Trophoblast cell (in vitro differentiated cells and primary cell): ENCODE measurements around the gene UBAC2.
"Not testable (repeated sequence)": the region's sequence is repeated elsewhere in the genome, so short reads cannot be mapped to it uniquely, and the experiment has no call there.

Experiments used
- DNase-seq, 2 donors: peaks; one replicate each; pipeline ENCODE4 v3.0.0-alpha.2; 2016
- H2AFZ ChIP-seq: 2 replicates; pipeline ENCODE4 v1.6.1; 2013; ENCODE audit warnings: low read length, moderate library complexity, mild to moderate bottlenecking; ENCODE audit not compliant: insufficient read depth, poor library complexity
- H2AK5ac ChIP-seq: 2 replicates; pipeline ENCODE4 v1.6.1; 2013; ENCODE audit warnings: mild to moderate bottlenecking, low read length
- H2BK120ac ChIP-seq: 2 replicates; pipeline ENCODE4 v1.6.1; 2013; ENCODE audit warnings: low read length, mild to moderate bottlenecking, moderate library complexity; ENCODE audit not compliant: insufficient read depth, poor library complexity
- H2BK12ac ChIP-seq: 2 replicates; pipeline ENCODE4 v1.6.1; 2013; ENCODE audit warnings: mild to moderate bottlenecking, low read length, moderate library complexity
- H2BK5ac ChIP-seq: 2 replicates; pipeline ENCODE4 v1.6.1; 2013; ENCODE audit warnings: low read length, low read depth, moderate library complexity, mild to moderate bottlenecking; ENCODE audit not compliant: poor library complexity
- H3K14ac ChIP-seq: 2 replicates; pipeline ENCODE4 v1.6.1; 2013; ENCODE audit warnings: mild to moderate bottlenecking, low read length
- H3K18ac ChIP-seq: 2 replicates; pipeline ENCODE4 v1.6.1; 2013; ENCODE audit warnings: mild to moderate bottlenecking, low read length
- H3K23ac ChIP-seq: 2 replicates; pipeline ENCODE4 v1.6.1; 2013; ENCODE audit warnings: low read length
- H3K27ac ChIP-seq: 2 replicates; pipeline ENCODE4 v1.5.1; 2013; ENCODE audit warnings: low read depth, mild to moderate bottlenecking, inconsistent platforms, low read length, moderate library complexity
- H3K27me3 ChIP-seq: 2 replicates; pipeline ENCODE4 v1.6.1; 2013; ENCODE audit warnings: inconsistent platforms, mild to moderate bottlenecking, low read length, moderate library complexity; ENCODE audit not compliant: insufficient read depth
- H3K36me3 ChIP-seq, 2 experiments: 1 replicate in 1 of 2; 2 replicates in 1 of 2; pipeline ENCODE4 v1.6.1; 2013; ENCODE audit warnings: low read length in 2 of 2, mild to moderate bottlenecking in 2 of 2, moderate library complexity in 1 of 2; ENCODE audit not compliant: insufficient read depth in 2 of 2, control insufficient read depth in 1 of 2
- H3K4ac ChIP-seq: 2 replicates; pipeline ENCODE4 v1.6.1; 2013; ENCODE audit warnings: low read depth, mild to moderate bottlenecking, low read length, moderate library complexity
- H3K4me1 ChIP-seq, 2 experiments: 1 replicate in 1 of 2; 2 replicates in 1 of 2; pipeline ENCODE4 v1.6.1; 2013; ENCODE audit warnings: low read length in 2 of 2, mild to moderate bottlenecking in 2 of 2, moderate library complexity in 1 of 2; ENCODE audit not compliant: insufficient read depth in 2 of 2, control insufficient read depth in 1 of 2
- H3K4me2 ChIP-seq: 2 replicates; pipeline ENCODE4 v1.6.1; 2013; ENCODE audit warnings: inconsistent platforms, mild to moderate bottlenecking, low read length, moderate library complexity
- H3K4me3 ChIP-seq: 2 replicates; pipeline ENCODE4 v1.5.1; 2013; ENCODE audit warnings: mild to moderate bottlenecking, low read depth, low read length, inconsistent platforms
- H3K79me1 ChIP-seq: one replicate; pipeline ENCODE4 v1.6.1; 2013; ENCODE audit warnings: low read length
- H3K79me2 ChIP-seq: 2 replicates; pipeline ENCODE4 v1.6.1; 2013; ENCODE audit warnings: low read length, mild to moderate bottlenecking; ENCODE audit not compliant: control insufficient read depth, insufficient read depth, poor library complexity
- H3K9ac ChIP-seq: 2 replicates; pipeline ENCODE4 v1.6.1; 2013; ENCODE audit warnings: mild to moderate bottlenecking, low read length
- H3K9me3 ChIP-seq: 2 replicates; pipeline ENCODE4 v1.6.1; 2013; ENCODE audit warnings: low read depth, mild to moderate bottlenecking, control low read depth, inconsistent platforms, low read length; ENCODE audit not compliant: insufficient read depth
- H4K12ac ChIP-seq: 2 replicates; pipeline ENCODE4 v1.6.1; 2013; ENCODE audit warnings: low read depth, mild to moderate bottlenecking, low read length, moderate library complexity
- H4K8ac ChIP-seq: 2 replicates; pipeline ENCODE4 v1.6.1; 2013; ENCODE audit warnings: low read depth, mild to moderate bottlenecking, low read length, moderate library complexity
- H4K91ac ChIP-seq: one replicate; pipeline ENCODE4 v1.6.1; 2013; ENCODE audit warnings: low read depth, mild to moderate bottlenecking, low read length, moderate library complexity
- WGBS: extraction: QIAGEN DNeasy Blood & Tissue Kit; methylation state at CpG from one replicate; pipeline ENCODE4 v1.1.7; 2013; ENCODE audit warnings: missing lambda C conversion rate; ENCODE audit not compliant: insufficient read length, insufficient coverage; ENCODE audit errors: extremely low coverage; 5-methylcytosine and 5-hydroxymethylcytosine counted together

The UBAC2 gene

GRCh38 chr13:99249606-99250005 lies 49.0 kb downstream of the UBAC2 start:
- H2AFZ ChIP-seq, H3K36me3 ChIP-seq, H3K9me3 ChIP-seq, H3K27ac ChIP-seq, H3K4me2 ChIP-seq, H3K18ac ChIP-seq, H2BK12ac ChIP-seq, H3K27me3 ChIP-seq, H4K91ac ChIP-seq, H3K4me1 ChIP-seq, H2BK120ac ChIP-seq, H3K4me3 ChIP-seq, H4K8ac ChIP-seq, H4K12ac ChIP-seq, H3K14ac ChIP-seq, H3K4ac ChIP-seq, H3K79me2 ChIP-seq, DNase-seq, H3K79me1 ChIP-seq, H2AK5ac ChIP-seq, H3K9ac ChIP-seq, H3K23ac ChIP-seq, H2BK5ac ChIP-seq: not testable (repeated sequence)
- WGBS: no CpG with 5 or more reads among the region's 2 CpGs

GRCh38 chr13:99250982-99251825 lies 50.5 kb downstream of the UBAC2 start:
- Histone ChIP-seq H3K79me2 (no peaks in the 10 kb centered on the region), H2BK5ac (no peak overlapping the region), H3K36me3 (peaks cover 6 to 8% of the 10 kb centered on the region in 2 experiments), H2BK12ac (no peak overlapping the region), H3K9me3 (no peaks in the 10 kb centered on the region), H2AFZ (no peak overlapping the region), H2BK120ac (no peak overlapping the region), H3K9ac (no peak overlapping the region), H3K4me2 (no peak overlapping the region), H4K91ac (no peak overlapping the region), H4K12ac (no peak overlapping the region), H3K27ac (no peak overlapping the region), H2AK5ac (no peak overlapping the region), H3K18ac (no peak overlapping the region), H3K23ac (no peak overlapping the region), H3K79me1 (no peaks in the 10 kb centered on the region), H3K4me3 (no peak overlapping the region), H3K14ac (no peak overlapping the region), H3K4ac (no peak overlapping the region), H3K4me1 (no peaks in the 10 kb centered on the region), H4K8ac (no peak overlapping the region), H3K27me3 (no peaks in the 10 kb centered on the region)
- no CpG with 5 or more reads among the region's 5 CpGs for WGBS
- DNase-seq: peak in 1 of 2 donors; percentile 54

GRCh38 chr13:99251921-99252320 lies 51.3 kb downstream of the UBAC2 start:
- H3K4ac ChIP-seq: no peak overlapping the region
- no peak overlapping the region for H2BK5ac ChIP-seq
- H3K14ac ChIP-seq: no peak overlapping the region
- H3K36me3 ChIP-seq: peaks cover 6 to 8% of the 10 kb centered on the region in 2 experiments
- WGBS: no CpG with 5 or more reads among the region's 4 CpGs
- DNase-seq: no peak
- no peaks in the 10 kb centered on the region for H3K4me1 ChIP-seq
- H2AFZ ChIP-seq: no peak overlapping the region
- H3K27ac ChIP-seq: no peak overlapping the region
- H3K23ac ChIP-seq: no peak overlapping the region
- H2BK120ac ChIP-seq: no peak overlapping the region
- H4K91ac ChIP-seq: no peak overlapping the region
- H3K4me3 ChIP-seq: no peak overlapping the region
- no peak overlapping the region for H4K12ac ChIP-seq
- no peak overlapping the region for H2BK12ac ChIP-seq
- no peak overlapping the region for H2AK5ac ChIP-seq
- no peak overlapping the region for H3K9ac ChIP-seq
- H3K18ac ChIP-seq: no peak overlapping the region
- H3K79me2 ChIP-seq: no peaks in the 10 kb centered on the region
- H3K79me1 ChIP-seq: no peaks in the 10 kb centered on the region
- no peak overlapping the region for H4K8ac ChIP-seq
- H3K27me3 ChIP-seq: no peaks in the 10 kb centered on the region
- no peaks in the 10 kb centered on the region for H3K9me3 ChIP-seq
- no peak overlapping the region for H3K4me2 ChIP-seq

- no peaks in the 10 kb centered on the region for H3K27me3 ChIP-seq
- no peak overlapping the region for H3K4ac ChIP-seq
- no peak overlapping the region for H2BK120ac ChIP-seq
- H2AFZ ChIP-seq: no peak overlapping the region
- no peak for DNase-seq
- no peaks in the 10 kb centered on the region for H3K79me2 ChIP-seq
- H4K91ac ChIP-seq: no peak overlapping the region
- H4K12ac ChIP-seq: no peak overlapping the region
- H2BK12ac ChIP-seq: no peak overlapping the region
- H3K9me3 ChIP-seq: no peaks in the 10 kb centered on the region
- no peak overlapping the region for H2AK5ac ChIP-seq
- no peak overlapping the region for H3K4me3 ChIP-seq
- no CpG with 5 or more reads among the region's 14 CpGs for WGBS
- H3K14ac ChIP-seq: no peak overlapping the region
- H4K8ac ChIP-seq: no peak overlapping the region
- no peak overlapping the region for H3K4me2 ChIP-seq
- no peak overlapping the region for H3K18ac ChIP-seq
- no peak overlapping the region for H2BK5ac ChIP-seq
- peaks cover 4 to 8% of the 10 kb centered on the region in 2 experiments for H3K36me3 ChIP-seq
- H3K23ac ChIP-seq: no peak overlapping the region
- H3K4me1 ChIP-seq: no peaks in the 10 kb centered on the region
- no peak overlapping the region for H3K27ac ChIP-seq
- no peaks in the 10 kb centered on the region for H3K79me1 ChIP-seq
- H3K9ac ChIP-seq: no peak overlapping the region
Observed at GRCh38 chr13:99254830-99255229, 54.2 kb downstream of the UBAC2 start.
